HEK293 (cell line): Measurements from ENCODE around the gene CDPF1.

Experiments used
- CTCF ChIA-PET: fragments of 350-600 bp; formaldehyde crosslinking; extraction: SDS; loops from one replicate; lab custom pipeline; 2021; ENCODE audit warnings: antibody characterized with exemption; lab: Yijun Ruan, JAX
- POLR2A ChIA-PET: fragments of 300-600 bp; formaldehyde crosslinking; extraction: SDS; loops from one replicate; lab custom pipeline; 2020; ENCODE audit warnings: antibody characterized with exemption, inconsistent platforms; lab: Yijun Ruan, JAX
- H3K27ac ChIP-seq: fragments of 200-500 bp; sonication (Bioruptor generic); 2 replicates; pipeline ENCODE4 v1.5.1; 2014; ENCODE audit warnings: low read depth, low read length, control low read depth, inconsistent platforms; ENCODE audit errors: extremely low read depth
- H3K36me3 ChIP-seq, 2 experiments: fragments of 200-500 bp in 1 of 2; sonication (Bioruptor generic) in 1 of 2; 1 replicate in 1 of 2; 2 replicates in 1 of 2; pipeline ENCODE4 v1.5.1; 2014 to 2017; ENCODE audit warnings: inconsistent platforms in 2 of 2, low read length in 2 of 2; ENCODE audit not compliant: control insufficient read depth in 2 of 2, insufficient read depth in 1 of 2
- H3K4me1 ChIP-seq: fragments of 200-500 bp; sonication (Bioruptor generic); 2 replicates; pipeline ENCODE4 v1.5.1; 2014; ENCODE audit warnings: mild to moderate bottlenecking, low read length, inconsistent platforms; ENCODE audit not compliant: control insufficient read depth, insufficient read depth
- H3K4me3 ChIP-seq: 2 replicates; pipeline ENCODE4 v1.5.1; 2011; ENCODE audit warnings: low read depth, mild to moderate bottlenecking, control low read depth, low read length, moderate library complexity
- H3K9me3 ChIP-seq: fragments of 200-500 bp; sonication (Bioruptor generic); 2 replicates; pipeline ENCODE4 v1.5.1; 2014; ENCODE audit warnings: low read depth, low read length, inconsistent platforms; ENCODE audit not compliant: control insufficient read depth, insufficient read depth
- BCL11B ChIP-seq: fragments of 450-650 bp; formaldehyde crosslinking; IDR thresholded peaks from 2 replicates; pipeline ENCODE4 v1.5.1; 2016; ENCODE audit warnings: low read depth, missing biosample characterization, missing genetic modification characterization
- EGR2 ChIP-seq: fragments of 450-650 bp; formaldehyde crosslinking; IDR thresholded peaks from 2 replicates; pipeline ENCODE4 v1.5.1; 2016; ENCODE audit warnings: low read depth, missing biosample characterization, missing genetic modification characterization
- GLI4 ChIP-seq: fragments of 450-650 bp; formaldehyde crosslinking; IDR thresholded peaks from 2 replicates; pipeline ENCODE4 v1.5.1; 2016; ENCODE audit warnings: missing biosample characterization, missing genetic modification characterization
- IKZF3 ChIP-seq: fragments of 450-650 bp; IDR thresholded peaks from 2 replicates; pipeline ENCODE4 v1.5.0; 2018; ENCODE audit warnings: missing biosample characterization, mild to moderate bottlenecking, missing genetic modification characterization, moderate library complexity
- KLF10 ChIP-seq: fragments of 450-650 bp; IDR thresholded peaks from 2 replicates; pipeline ENCODE4 v1.5.1; 2018; ENCODE audit warnings: missing biosample characterization, mild to moderate bottlenecking, missing genetic modification characterization
- MZF1 ChIP-seq: fragments of 450-650 bp; formaldehyde crosslinking; IDR thresholded peaks from 2 replicates; pipeline ENCODE4 v1.5.1; 2017; ENCODE audit warnings: missing biosample characterization, missing genetic modification characterization, borderline replicate concordance
- RBAK ChIP-seq: fragments of 450-650 bp; formaldehyde crosslinking; IDR thresholded peaks from 2 replicates; pipeline ENCODE4 v1.5.1; 2016; ENCODE audit warnings: missing biosample characterization, missing genetic modification characterization
- YY2 ChIP-seq: fragments of 450-650 bp; formaldehyde crosslinking; IDR thresholded peaks from 2 replicates; pipeline ENCODE4 v1.5.1; 2016; ENCODE audit warnings: missing biosample characterization, missing genetic modification characterization
- ZBTB48 ChIP-seq: fragments of 450-650 bp; formaldehyde crosslinking; IDR thresholded peaks from 2 replicates; pipeline ENCODE4 v1.5.1; 2016; ENCODE audit warnings: missing biosample characterization, missing genetic modification characterization
- ZNF10 ChIP-seq: fragments of 450-650 bp; formaldehyde crosslinking; IDR thresholded peaks from 2 replicates; pipeline ENCODE4 v1.5.1; 2017; ENCODE audit warnings: missing biosample characterization, missing genetic modification characterization
- ZNF19 ChIP-seq: fragments of 450-650 bp; formaldehyde crosslinking; IDR thresholded peaks from 2 replicates; pipeline ENCODE4; 2016; ENCODE audit warnings: missing biosample characterization, missing genetic modification characterization, low read depth
- ZNF214 ChIP-seq: fragments of 450-650 bp; formaldehyde crosslinking; IDR thresholded peaks from 2 replicates; pipeline ENCODE4 v1.5.1; 2017; ENCODE audit warnings: missing biosample characterization, mild to moderate bottlenecking, missing genetic modification characterization, borderline replicate concordance
- ZNF302 ChIP-seq: fragments of 450-650 bp; formaldehyde crosslinking; IDR thresholded peaks from 2 replicates; pipeline ENCODE4 v1.5.1; 2016; ENCODE audit warnings: missing biosample characterization, missing genetic modification characterization, low read depth
- ZNF391 ChIP-seq: fragments of 450-650 bp; formaldehyde crosslinking; IDR thresholded peaks from 2 replicates; pipeline ENCODE4 v1.5.1; 2016; ENCODE audit warnings: low read depth, missing biosample characterization, missing genetic modification characterization, borderline replicate concordance
- ZNF433 ChIP-seq: fragments of 450-650 bp; formaldehyde crosslinking; IDR thresholded peaks from 2 replicates; pipeline ENCODE4 v1.5.1; 2016; ENCODE audit warnings: missing biosample characterization, missing genetic modification characterization, low read depth
- ZNF501 ChIP-seq: fragments of 450-650 bp; formaldehyde crosslinking; IDR thresholded peaks from 2 replicates; pipeline ENCODE4 v1.5.1; 2016; ENCODE audit warnings: missing biosample characterization, missing genetic modification characterization
- ZNF558 ChIP-seq: fragments of 450-650 bp; formaldehyde crosslinking; IDR thresholded peaks from 2 replicates; pipeline ENCODE4 v1.5.1; 2016; ENCODE audit warnings: missing biosample characterization, missing genetic modification characterization
- ZNF704 ChIP-seq: fragments of 450-650 bp; formaldehyde crosslinking; IDR thresholded peaks from 2 replicates; pipeline ENCODE4 v1.5.1; 2016; ENCODE audit warnings: missing biosample characterization, missing genetic modification characterization
- ZNF707 ChIP-seq: fragments of 450-650 bp; formaldehyde crosslinking; IDR thresholded peaks from 2 replicates; pipeline ENCODE4 v1.5.1; 2016; ENCODE audit warnings: missing biosample characterization, missing genetic modification characterization
- ZXDB ChIP-seq: fragments of 450-650 bp; formaldehyde crosslinking; IDR thresholded peaks from 2 replicates; pipeline ENCODE4 v1.5.1; 2016; ENCODE audit warnings: missing biosample characterization, missing genetic modification characterization
- TF ChIP-seq, protein P1 (sequence below): fragments of 450-650 bp; formaldehyde crosslinking; IDR thresholded peaks from 2 replicates; pipeline ENCODE4 v1.5.1; 2016; ENCODE audit warnings: missing biosample characterization, missing genetic modification characterization

Gene CDPF1

DNA sequence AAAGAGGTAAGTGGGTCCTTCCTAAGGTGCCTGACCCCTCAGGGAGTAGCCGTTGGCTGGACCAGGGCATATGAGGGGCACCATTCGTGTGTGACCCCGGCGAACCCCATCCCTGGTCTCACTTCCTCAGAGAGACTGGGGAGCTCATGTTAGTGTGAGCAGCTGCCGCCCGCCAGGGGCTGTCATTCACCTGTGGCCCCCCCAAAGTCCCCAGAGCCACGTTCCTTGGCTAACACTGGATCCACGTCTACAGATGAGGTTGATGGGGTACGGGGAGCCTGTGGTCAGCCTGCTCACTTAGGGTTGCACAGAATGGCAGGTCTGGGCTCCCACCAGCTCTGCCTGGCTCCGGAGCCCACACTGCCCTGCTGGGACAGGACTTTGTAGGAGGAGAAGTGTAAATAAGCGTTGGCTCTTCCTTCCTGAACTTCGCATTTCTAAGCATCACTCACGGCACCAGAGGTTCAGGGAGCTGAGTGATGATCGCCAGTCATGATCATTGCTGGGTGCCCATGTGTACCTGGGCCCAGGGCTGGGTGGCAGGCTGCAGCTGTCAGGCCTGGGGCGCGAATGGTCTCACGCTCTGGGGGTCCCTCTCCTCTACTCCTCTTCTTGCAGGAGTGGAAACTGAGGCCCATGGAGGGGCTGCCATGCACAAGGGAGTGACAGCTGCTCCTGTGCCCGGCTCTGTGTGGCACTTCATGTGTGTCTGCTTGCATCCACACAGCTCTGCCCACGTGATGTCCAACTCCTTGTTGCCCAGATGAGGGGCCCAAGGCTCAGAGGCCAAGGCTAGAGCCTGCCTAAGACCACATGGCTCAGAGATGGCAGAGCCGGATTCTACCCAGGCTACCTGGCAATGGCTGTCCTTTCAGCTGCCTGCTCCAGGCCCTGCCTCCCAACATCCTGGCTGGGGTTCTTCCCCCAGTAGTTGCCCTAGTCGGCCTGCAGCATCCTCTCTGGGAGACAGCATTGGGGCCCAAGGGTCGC is 28.9 kb upstream of the CDPF1 start:
- H3K27ac ChIP-seq, result no peak overlapping the region
- no peaks in the 10 kb centered on the region for H3K4me1 ChIP-seq
- no peak overlapping the region for H3K4me3 ChIP-seq
- peaks cover 20 to 95% of the 10 kb centered on the region in 2 experiments for H3K36me3 ChIP-seq
- ChIA-PET CTCF (interaction anchor here (0.5 to 0.6 kb wide), 3 partner anchors 42 to 156 kb away, joined by 3 read pairs; no protein-coding TSS in a partner anchor), POLR2A (interaction anchor here (0.9 kb wide), 1 partner anchor 11 kb away, joined by 5 read pairs; the partner anchor contains the start of gene TTC38)
- TF ChIP-seq ZNF302 (tag by site-specific recombination) (no peak), ZNF391 (tag by site-specific recombination) (no peak)
- H3K9me3 ChIP-seq, result no peaks in the 10 kb centered on the region

GRCh38 chr22:46276563-46276962 is 26.5 kb upstream of the CDPF1 start:
- POLR2A ChIA-PET, result interaction anchor here (1.7 to 2.1 kb wide), 2 partner anchors 9 to 26 kb away, joined by 5 to 12 read pairs; partner anchors contain the start of genes CDPF1 and TTC38
- no peak overlapping the region for H3K4me3 ChIP-seq
- no peaks in the 10 kb centered on the region for H3K4me1 ChIP-seq
- TF ChIP-seq GLI4 (tag by site-specific recombination) (no peak), ZNF501 (no peak), KLF10 (tag by site-specific recombination) (no peak), ZNF10 (no peak), MZF1 (tag by site-specific recombination) (no peak), ZNF704 (no peak), ZNF433 (no peak), BCL11B (no peak), IKZF3 (tag by site-specific recombination) (no peak), YY2 (tag by site-specific recombination) (no peak), ZNF19 (tag by site-specific recombination) (no peak), ZNF558 (tag by site-specific recombination) (no peak)
- TF ChIP-seq, protein P1, sequence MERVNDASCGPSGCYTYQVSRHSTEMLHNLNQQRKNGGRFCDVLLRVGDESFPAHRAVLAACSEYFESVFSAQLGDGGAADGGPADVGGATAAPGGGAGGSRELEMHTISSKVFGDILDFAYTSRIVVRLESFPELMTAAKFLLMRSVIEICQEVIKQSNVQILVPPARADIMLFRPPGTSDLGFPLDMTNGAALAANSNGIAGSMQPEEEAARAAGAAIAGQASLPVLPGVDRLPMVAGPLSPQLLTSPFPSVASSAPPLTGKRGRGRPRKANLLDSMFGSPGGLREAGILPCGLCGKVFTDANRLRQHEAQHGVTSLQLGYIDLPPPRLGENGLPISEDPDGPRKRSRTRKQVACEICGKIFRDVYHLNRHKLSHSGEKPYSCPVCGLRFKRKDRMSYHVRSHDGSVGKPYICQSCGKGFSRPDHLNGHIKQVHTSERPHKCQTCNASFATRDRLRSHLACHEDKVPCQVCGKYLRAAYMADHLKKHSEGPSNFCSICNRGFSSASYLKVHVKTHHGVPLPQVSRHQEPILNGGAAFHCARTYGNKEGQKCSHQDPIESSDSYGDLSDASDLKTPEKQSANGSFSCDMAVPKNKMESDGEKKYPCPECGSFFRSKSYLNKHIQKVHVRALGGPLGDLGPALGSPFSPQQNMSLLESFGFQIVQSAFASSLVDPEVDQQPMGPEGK (tag by site-specific recombination), result no peak
- H3K27ac ChIP-seq, result no peak overlapping the region
- H3K9me3 ChIP-seq, result no peaks in the 10 kb centered on the region
- CTCF ChIA-PET, result interaction anchor here (0.7 to 0.8 kb wide), 2 partner anchors 78 to 154 kb away, joined by 3 read pairs; no protein-coding TSS in a partner anchor
- peaks cover 18 to 97% of the 10 kb centered on the region in 2 experiments for H3K36me3 ChIP-seq

DNA sequence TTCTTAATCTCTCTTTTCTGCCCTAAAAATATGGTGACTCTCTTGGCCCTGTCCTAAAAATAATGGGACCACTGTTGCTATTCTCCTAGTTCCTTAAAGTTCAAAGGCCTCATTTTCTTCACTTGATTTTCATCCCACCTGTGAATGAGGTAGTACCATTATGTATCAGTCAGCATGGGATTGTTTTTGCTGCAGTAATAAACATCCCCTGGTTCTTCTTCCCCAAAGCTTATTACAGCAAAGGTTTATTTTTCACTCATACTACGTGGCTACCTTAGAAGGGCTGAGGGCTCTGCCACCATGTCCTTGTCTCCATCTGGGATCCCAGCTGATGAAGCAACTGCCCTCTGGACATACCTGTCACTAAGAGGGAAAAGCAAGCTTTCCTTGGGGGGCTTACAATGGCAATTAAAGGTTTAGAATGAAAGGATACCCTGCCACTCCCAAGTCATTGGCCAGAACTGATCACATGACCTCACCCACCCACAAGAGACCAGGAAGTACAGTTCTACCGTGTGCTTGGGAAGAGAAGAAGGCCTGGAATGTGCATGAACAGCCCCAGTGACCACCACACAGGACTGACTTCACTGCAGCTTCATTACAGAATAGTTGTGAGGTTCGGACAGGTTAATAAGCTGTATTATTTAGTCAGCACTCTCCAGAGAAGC is 25.5 kb upstream of the CDPF1 start:
- POLR2A ChIA-PET, result interaction anchor here (2.1 kb wide), 1 partner anchor 8 kb away, joined by 12 read pairs; the partner anchor contains the start of gene TTC38
- TF ChIP-seq ZBTB48 (tag by site-specific recombination) (no peak), ZNF214 (no peak), ZXDB (tag by site-specific recombination) (no peak), EGR2 (no peak), RBAK (peak; percentile 97), ZNF707 (tag by site-specific recombination) (no peak)
- Histone ChIP-seq H3K27ac (no peak overlapping the region), H3K36me3 (peaks cover 20 to 89% of the 10 kb centered on the region in 2 experiments), H3K9me3 (no peaks in the 10 kb centered on the region), H3K4me1 (no peaks in the 10 kb centered on the region), H3K4me3 (no peak overlapping the region)
- CTCF ChIA-PET, result interaction anchor here (0.7 to 0.8 kb wide), 2 partner anchors 79 to 153 kb away, joined by 3 read pairs; no protein-coding TSS in a partner anchor
